ENCODE measurements around the gene TGFBR3L. TPM values are rescaled to one million over a fixed set of nuclear protein-coding genes. Genes with fewer than 3 reads are reported as not detected.

TGFBR3L gene
- total RNA-seq, 2 donors from 2014 or later = not detected

DNA sequence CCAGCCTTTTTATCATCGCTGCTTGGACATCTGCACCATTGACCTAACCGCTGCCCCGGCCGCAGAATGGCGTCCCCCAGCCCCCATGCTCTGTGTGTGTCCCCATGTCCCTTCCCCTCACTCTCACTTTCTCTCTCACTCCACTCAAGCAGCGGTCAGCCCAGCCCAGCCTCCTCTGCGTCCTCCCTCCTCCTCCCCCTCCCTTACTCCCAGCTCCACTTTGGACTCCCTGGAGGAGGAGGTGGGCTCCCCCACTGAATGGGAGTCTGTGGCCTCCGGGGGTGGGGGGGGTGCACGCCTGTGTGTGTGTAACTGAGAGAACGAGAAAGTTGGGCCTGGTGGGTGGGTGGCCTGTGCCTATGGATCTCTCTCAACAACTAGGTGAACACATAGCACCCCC is 8.8 kb upstream of the TGFBR3L start:
- TF ChIP-seq, protein P1, sequence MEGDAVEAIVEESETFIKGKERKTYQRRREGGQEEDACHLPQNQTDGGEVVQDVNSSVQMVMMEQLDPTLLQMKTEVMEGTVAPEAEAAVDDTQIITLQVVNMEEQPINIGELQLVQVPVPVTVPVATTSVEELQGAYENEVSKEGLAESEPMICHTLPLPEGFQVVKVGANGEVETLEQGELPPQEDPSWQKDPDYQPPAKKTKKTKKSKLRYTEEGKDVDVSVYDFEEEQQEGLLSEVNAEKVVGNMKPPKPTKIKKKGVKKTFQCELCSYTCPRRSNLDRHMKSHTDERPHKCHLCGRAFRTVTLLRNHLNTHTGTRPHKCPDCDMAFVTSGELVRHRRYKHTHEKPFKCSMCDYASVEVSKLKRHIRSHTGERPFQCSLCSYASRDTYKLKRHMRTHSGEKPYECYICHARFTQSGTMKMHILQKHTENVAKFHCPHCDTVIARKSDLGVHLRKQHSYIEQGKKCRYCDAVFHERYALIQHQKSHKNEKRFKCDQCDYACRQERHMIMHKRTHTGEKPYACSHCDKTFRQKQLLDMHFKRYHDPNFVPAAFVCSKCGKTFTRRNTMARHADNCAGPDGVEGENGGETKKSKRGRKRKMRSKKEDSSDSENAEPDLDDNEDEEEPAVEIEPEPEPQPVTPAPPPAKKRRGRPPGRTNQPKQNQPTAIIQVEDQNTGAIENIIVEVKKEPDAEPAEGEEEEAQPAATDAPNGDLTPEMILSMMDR (IDR thresholded peaks at IDR 0.05) = no peak
- no peak overlapping the region for H3K4me3 ChIP-seq
- no peak overlapping the region for H3K27ac ChIP-seq
- peaks cover 14% of the 10 kb centered on the region for H3K36me3 ChIP-seq
- H3K9me3 ChIP-seq = no peaks in the 10 kb centered on the region
- DNase-seq (ENCODE audit: low spot score) = no peak
- ATAC-seq (ENCODE audit: insufficient number of reproducible peaks, low FRiP score, low read depth) = no peak
- peaks cover 18 to 43% of the 10 kb centered on the region in 2 donors for H3K4me1 ChIP-seq (ENCODE audit: control insufficient read depth in 1 of 2, low read depth in 2 of 2)
- no peaks in the 10 kb centered on the region for H3K27me3 ChIP-seq (replicated peaks; ENCODE audit: insufficient read depth)

DNA sequence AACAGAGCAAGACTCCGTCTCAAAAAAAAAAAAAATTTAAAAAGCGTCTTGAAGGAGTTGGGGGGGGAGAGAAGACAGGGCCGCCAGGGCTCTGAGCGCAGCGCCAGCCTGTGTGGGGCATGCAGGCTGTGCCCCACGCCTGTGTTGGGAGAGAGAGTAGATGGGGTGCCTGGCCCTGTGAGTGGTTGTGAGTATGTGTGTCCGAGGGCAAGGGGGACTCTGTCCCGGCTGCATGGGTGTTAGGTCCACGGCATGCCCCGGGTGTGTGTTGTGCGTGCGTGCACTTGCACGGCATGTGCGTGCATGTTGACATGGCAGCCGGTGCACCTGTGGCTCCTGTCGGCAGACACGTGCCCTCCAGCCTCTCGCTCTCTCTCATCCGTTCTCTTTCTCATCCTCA is 7.5 kb upstream of the TGFBR3L start:
- Histone ChIP-seq H3K4me1 (ENCODE audit: control insufficient read depth in 1 of 2, low read depth in 2 of 2) (peaks cover 18 to 43% of the 10 kb centered on the region in 2 donors), H3K27ac (no peak overlapping the region), H3K4me3 (no peak overlapping the region), H3K36me3 (peaks cover 26% of the 10 kb centered on the region), H3K9me3 (no peaks in the 10 kb centered on the region), H3K27me3 (replicated peaks; ENCODE audit: insufficient read depth) (no peaks in the 10 kb centered on the region)
- ATAC-seq (ENCODE audit: insufficient number of reproducible peaks, low FRiP score, low read depth) (no peak), DNase-seq (ENCODE audit: low spot score) (no peak)
- TF ChIP-seq, protein P1 (IDR thresholded peaks at IDR 0.05) = no peak

DNA sequence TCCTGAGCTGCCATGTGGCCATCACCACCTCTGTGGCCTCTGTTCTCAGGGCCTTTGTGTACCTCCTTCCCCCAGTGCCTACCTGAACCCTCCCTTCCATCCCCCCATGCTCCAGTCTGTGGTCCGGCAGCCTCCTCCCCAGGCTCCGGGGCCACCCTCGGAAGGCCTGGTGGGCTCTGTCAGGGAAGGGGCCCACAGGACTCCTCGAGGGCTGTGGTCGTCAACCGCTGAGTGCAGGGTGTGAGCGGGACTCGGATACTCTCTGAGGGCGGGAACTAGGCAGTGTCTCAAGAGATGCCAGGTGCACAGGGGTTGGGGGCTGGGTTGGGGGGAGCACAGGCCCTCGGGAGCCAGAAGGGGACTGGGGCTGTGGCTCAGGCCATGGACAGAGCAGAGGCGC is 7.1 kb upstream of the TGFBR3L start:
- Histone ChIP-seq H3K36me3 (peaks cover 29% of the 10 kb centered on the region), H3K4me1 (ENCODE audit: control insufficient read depth in 1 of 2, low read depth in 2 of 2) (peaks cover 18 to 41% of the 10 kb centered on the region in 2 donors)
- no peak for DNase-seq (ENCODE audit: low spot score)

DNA sequence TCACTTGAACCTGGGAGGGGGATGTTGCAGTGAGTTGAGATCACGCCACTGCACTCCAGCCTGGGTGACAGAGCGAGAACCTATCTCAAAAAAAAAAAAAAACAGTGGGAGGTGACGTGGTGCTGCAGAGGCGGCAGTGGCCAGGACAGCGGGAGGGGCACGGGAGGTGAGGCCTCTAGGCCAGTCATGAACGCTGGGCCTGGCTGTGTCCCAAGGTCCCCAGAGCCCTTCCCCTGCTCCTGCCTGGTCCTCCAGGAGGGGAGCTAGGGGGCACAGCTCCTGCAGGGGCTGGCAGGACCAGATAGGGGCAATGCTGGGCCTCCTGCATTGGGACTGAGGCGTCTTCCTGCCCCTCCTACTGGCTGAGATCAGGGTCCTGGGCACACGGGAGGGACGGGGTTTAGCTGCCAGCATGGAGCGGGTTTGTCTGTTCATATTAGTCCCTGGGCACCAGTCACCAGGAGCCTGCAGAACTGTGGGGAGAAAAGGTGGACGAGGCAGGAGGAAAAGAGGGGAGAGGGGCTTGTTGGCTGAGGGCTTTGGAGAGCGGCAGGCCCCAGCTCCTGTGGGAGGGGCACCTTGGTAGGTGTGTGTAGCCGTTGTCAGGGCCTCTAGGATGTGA is 6.4 kb upstream of the TGFBR3L start:
- peaks cover 34% of the 10 kb centered on the region for H3K36me3 ChIP-seq
- no peak overlapping the region for H3K27ac ChIP-seq
- H3K27me3 ChIP-seq (replicated peaks; ENCODE audit: insufficient read depth) = no peaks in the 10 kb centered on the region
- ATAC-seq (ENCODE audit: insufficient number of reproducible peaks, low FRiP score, low read depth) (no peak), DNase-seq (ENCODE audit: low spot score) (no peak)
- TF ChIP-seq, protein P1 (IDR thresholded peaks at IDR 0.05) = no peak
- no peaks in the 10 kb centered on the region for H3K9me3 ChIP-seq
- peaks cover 13 to 34% of the 10 kb centered on the region in 2 donors for H3K4me1 ChIP-seq (ENCODE audit: control insufficient read depth in 1 of 2, low read depth in 2 of 2)
- H3K4me3 ChIP-seq = no peak overlapping the region

More for the DNA sequence above, 7.1 kb upstream of the TGFBR3L start:
- ATAC-seq (ENCODE audit: insufficient number of reproducible peaks, low FRiP score, low read depth) = no peak
- TF ChIP-seq, protein P1 (IDR thresholded peaks at IDR 0.05) = no peak
- no peaks in the 10 kb centered on the region for H3K27me3 ChIP-seq (replicated peaks; ENCODE audit: insufficient read depth)
- H3K9me3 ChIP-seq = no peaks in the 10 kb centered on the region
- no peak overlapping the region for H3K27ac ChIP-seq
- no peak overlapping the region for H3K4me3 ChIP-seq

DNA sequence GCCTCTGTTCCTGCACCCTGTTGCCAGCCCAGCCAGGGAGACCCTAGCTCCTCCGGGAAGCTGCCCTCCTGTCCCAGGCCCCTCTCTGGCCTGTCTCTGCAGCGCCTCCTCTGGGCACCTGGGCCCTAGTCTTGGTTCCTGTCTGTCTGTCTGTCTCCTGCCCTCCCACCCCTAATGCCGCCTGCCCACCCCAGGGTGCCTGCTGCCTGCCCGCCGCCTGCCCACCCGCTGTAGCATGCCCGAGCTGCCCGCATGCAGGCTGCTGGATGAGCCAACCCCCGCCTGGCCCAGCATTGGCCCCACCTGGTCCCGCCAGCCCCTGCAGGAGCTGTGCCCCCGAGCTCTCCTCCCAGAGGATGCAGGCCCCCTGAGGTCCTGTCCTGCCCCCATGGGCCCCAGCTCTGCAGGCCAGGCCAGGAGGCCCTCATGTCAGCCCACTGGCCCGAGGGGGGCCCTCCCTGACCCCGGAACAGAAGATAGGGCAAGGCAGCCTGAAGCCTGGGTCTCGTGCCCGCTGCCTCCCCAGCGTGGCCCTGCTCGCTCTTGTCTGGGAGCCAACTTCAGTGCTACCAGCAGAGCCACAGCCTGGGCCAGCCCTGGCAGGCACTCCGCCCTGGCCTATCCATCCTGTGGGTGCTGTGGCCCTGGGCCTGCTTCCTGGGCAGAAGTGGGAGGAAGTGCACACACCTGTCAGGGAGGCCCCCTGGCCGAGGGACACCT is 5.7 kb upstream of the TGFBR3L start:
- H3K4me1 ChIP-seq (ENCODE audit: control insufficient read depth in 1 of 2, low read depth in 2 of 2) = peaks cover 13 to 34% of the 10 kb centered on the region in 2 donors
- DNase-seq (ENCODE audit: low spot score) (no peak), ATAC-seq (ENCODE audit: insufficient number of reproducible peaks, low FRiP score, low read depth) (no peak)
- H3K9me3 ChIP-seq = no peaks in the 10 kb centered on the region
- H3K4me3 ChIP-seq = no peak overlapping the region
- no peaks in the 10 kb centered on the region for H3K27me3 ChIP-seq (replicated peaks; ENCODE audit: insufficient read depth)
- TF ChIP-seq, protein P1 (IDR thresholded peaks at IDR 0.05) = no peak
- H3K36me3 ChIP-seq = peaks cover 34% of the 10 kb centered on the region
- H3K27ac ChIP-seq = no peak overlapping the region
